GM19240 (cell line): ENCODE results near the gene PAH.
A peak's percentile ranks its signal among the peaks of the same experiment; 100 is the strongest.

Experiments
- DNase-seq: peaks from one replicate; pipeline ENCODE4 v3.0.0; 2011; ENCODE audit warnings: low spot score; ENCODE audit not compliant: insufficient read length

Gene PAH

GRCh38 chr12:102900389-102900788, 16.7 kb downstream of the PAH start:
- no peak for DNase-seq

- no peak for DNase-seq
These were observed 21.0 kb downstream of the PAH start for GRCh38 chr12:102896067-102896466.

- DNase-seq, result no peak
These were observed 25.3 kb downstream of the PAH start for GRCh38 chr12:102891756-102892155.

- DNase-seq, result no peak
These were observed 28.5 kb downstream of the PAH start for GRCh38 chr12:102888511-102888910.

GRCh38 chr12:102885043-102885932, 31.8 kb downstream of the PAH start:
- no peak for DNase-seq

GRCh38 chr12:102883204-102883799, 33.7 kb downstream of the PAH start:
- peak; percentile 16 for DNase-seq

GRCh38 chr12:102880783-102881182, 36.3 kb downstream of the PAH start:
- no peak for DNase-seq

GRCh38 chr12:102879144-102879763, 37.8 kb downstream of the PAH start:
- DNase-seq, result peak; percentile 35

- no peak for DNase-seq
These were observed 40.2 kb downstream of the PAH start for GRCh38 chr12:102876883-102877282.

- DNase-seq, result no peak
These were observed 42.2 kb downstream of the PAH start for GRCh38 chr12:102874819-102875218.

GRCh38 chr12:102873077-102873476, 44.0 kb downstream of the PAH start:
- no peak for DNase-seq

- DNase-seq, result no peak
These were observed 46.0 kb downstream of the PAH start for GRCh38 chr12:102871014-102871413.

- DNase-seq, result no peak
These were observed 47.5 kb downstream of the PAH start for GRCh38 chr12:102869571-102869970.

- DNase-seq, result no peak
These were observed 51.0 kb downstream of the PAH start for GRCh38 chr12:102865821-102866615.

GRCh38 chr12:102862486-102862885, 54.6 kb downstream of the PAH start:
- DNase-seq, result no peak

- no peak for DNase-seq
These were observed 65.8 kb downstream of the PAH start for GRCh38 chr12:102851246-102851645.

GRCh38 chr12:102849722-102850447, 67.2 kb downstream of the PAH start:
- no peak for DNase-seq

- DNase-seq, result no peak
These were observed 68.2 kb downstream of the PAH start for GRCh38 chr12:102848832-102849231.

- DNase-seq, result no peak
These were observed 69.9 kb downstream of the PAH start for GRCh38 chr12:102847131-102847530.

GRCh38 chr12:102833687-102834441, 83.2 kb downstream of the PAH start:
- DNase-seq, result no peak
